ENCODE data around the gene GALNT7. TPM values are rescaled to one million over a fixed set of nuclear protein-coding genes. Genes with fewer than 3 reads are reported as not detected.

Gene GALNT7
- total RNA-seq, 4 donors from 2014 or later = 31.4 to 124 (median 105) TPM

DNA sequence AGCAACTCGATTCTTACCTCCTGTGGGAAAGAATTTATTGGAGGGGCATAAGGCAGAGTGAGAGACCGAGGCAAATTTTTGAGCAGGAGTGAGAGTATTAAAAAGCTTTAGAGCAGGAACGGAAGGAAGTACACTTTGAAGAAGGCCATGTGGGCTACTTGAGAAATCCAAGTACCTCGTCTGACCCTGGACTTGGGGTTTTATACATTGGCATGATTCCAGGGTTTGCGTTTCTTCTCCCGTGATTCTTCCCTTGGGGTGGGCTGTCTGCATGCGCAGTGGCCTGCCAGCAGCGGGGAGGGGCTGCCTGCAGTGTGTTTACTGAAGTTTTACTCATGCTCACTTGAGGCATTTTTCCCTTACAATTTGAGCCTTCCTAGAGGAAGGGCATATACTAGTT, 3.4 kb downstream of the GALNT7 start:
- Histone ChIP-seq H3K4me3 (no peak overlapping the region), H3K9me3 (no peaks in the 10 kb centered on the region), H3K27me3 (no peaks in the 10 kb centered on the region), H3K27ac (no peak overlapping the region), H3K4me1 (peaks cover 8 to 30% (median 24%) of the 10 kb centered on the region in 4 donors), H3K36me3 (no peaks in the 10 kb centered on the region)
- intact Hi-C loops (cut with DNase I; ENCODE audit: low total_unique reads) = loop anchor here (10.0 kb wide), 1 partner anchor 147 kb away; no protein-coding TSS in a partner anchor
- TF ChIP-seq POLR2A (IDR thresholded peaks at IDR 0.05) = no peak
- TF ChIP-seq POLR2AphosphoS5 (IDR thresholded peaks at IDR 0.05) = no peak
- no peak for TF ChIP-seq EP300 (IDR thresholded peaks at IDR 0.05; ENCODE audit: low read depth)
- TF ChIP-seq, protein P1, sequence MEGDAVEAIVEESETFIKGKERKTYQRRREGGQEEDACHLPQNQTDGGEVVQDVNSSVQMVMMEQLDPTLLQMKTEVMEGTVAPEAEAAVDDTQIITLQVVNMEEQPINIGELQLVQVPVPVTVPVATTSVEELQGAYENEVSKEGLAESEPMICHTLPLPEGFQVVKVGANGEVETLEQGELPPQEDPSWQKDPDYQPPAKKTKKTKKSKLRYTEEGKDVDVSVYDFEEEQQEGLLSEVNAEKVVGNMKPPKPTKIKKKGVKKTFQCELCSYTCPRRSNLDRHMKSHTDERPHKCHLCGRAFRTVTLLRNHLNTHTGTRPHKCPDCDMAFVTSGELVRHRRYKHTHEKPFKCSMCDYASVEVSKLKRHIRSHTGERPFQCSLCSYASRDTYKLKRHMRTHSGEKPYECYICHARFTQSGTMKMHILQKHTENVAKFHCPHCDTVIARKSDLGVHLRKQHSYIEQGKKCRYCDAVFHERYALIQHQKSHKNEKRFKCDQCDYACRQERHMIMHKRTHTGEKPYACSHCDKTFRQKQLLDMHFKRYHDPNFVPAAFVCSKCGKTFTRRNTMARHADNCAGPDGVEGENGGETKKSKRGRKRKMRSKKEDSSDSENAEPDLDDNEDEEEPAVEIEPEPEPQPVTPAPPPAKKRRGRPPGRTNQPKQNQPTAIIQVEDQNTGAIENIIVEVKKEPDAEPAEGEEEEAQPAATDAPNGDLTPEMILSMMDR (IDR thresholded peaks at IDR 0.05) = no peak
- in situ Hi-C loops (cut with MboI; ENCODE audit: low pct_ligation_motif_present in 1 of 4, low pct_unique_long_range_greater_than_20kb in 1 of 4, low sequenced_read_pairs in 3 of 4) = loop anchor here in 2 of 4 donors (25.0 kb wide), 2 partner anchors 135 to 240 kb away; no protein-coding TSS in a partner anchor
- DNase-seq = no peak
- 69 to 72% methylated on average over 4 to 8 of the region's 8 CpGs for WGBS, 2 donors (ENCODE audit: low coverage in 1 of 2)

DNA sequence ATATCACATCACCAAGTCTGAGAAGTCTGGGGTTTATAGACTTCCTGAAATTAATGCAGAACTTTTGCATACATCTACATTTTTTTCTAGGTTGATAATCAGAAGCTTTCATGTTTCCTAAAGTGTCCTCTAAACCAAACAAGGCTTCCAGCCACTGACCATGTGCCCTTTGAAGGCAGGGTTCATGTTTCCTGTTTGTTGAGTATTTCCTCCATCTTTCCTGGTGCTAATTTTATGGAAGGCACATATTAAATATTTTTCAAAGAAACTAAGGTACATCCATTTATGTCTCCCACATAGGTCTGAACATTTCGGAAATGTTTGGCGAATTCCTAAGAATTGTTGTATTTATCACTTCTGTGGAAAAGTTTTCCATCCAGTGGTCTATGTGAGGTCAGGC, 5.6 kb downstream of the GALNT7 start:
- Histone ChIP-seq H3K36me3 (no peaks in the 10 kb centered on the region), H3K27me3 (no peaks in the 10 kb centered on the region), H3K4me3 (no peak overlapping the region), H3K9me3 (no peaks in the 10 kb centered on the region), H3K27ac (no peak overlapping the region), H3K4me1 (peaks cover 8 to 28% (median 23%) of the 10 kb centered on the region in 4 donors)
- WGBS, 2 donors (ENCODE audit: low coverage in 1 of 2) = 95 to 100% methylated on average over 2 of the region's 2 CpGs
- intact Hi-C loops (cut with DNase I; ENCODE audit: low total_unique reads) (loop anchor here (10.0 kb wide), 1 partner anchor 149 kb away; no protein-coding TSS in a partner anchor), in situ Hi-C loops (cut with MboI; ENCODE audit: low pct_ligation_motif_present in 1 of 4, low pct_unique_long_range_greater_than_20kb in 1 of 4, low sequenced_read_pairs in 3 of 4) (loop anchor here in 2 of 4 donors (25.0 kb wide), 2 partner anchors 137 to 238 kb away; no protein-coding TSS in a partner anchor)
- DNase-seq = no peak
- TF ChIP-seq, protein P1 (IDR thresholded peaks at IDR 0.05) = no peak
- TF ChIP-seq EP300 (IDR thresholded peaks at IDR 0.05; ENCODE audit: low read depth) (no peak), POLR2AphosphoS5 (IDR thresholded peaks at IDR 0.05) (no peak), POLR2A (IDR thresholded peaks at IDR 0.05) (no peak)

DNA sequence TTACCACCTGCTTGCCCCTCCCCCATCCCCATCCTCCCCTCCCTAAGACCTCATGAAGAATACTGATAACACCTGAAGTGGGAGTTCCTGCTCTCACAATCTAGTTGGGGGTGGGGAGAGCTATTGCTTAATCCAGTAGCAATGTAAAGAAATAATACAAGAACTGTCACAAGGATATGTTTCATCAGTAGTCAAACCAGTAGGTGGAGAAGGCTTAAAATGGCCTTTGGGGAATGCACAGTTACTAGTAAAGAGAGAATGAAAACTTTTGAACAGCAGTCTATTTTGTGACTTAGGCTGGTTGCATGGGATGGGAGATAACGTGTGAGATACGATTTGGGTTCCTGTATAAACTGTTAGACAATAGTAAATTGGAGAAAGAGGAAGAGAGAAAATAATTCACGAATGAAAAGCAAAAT, 6.0 kb downstream of the GALNT7 start:
- intact Hi-C loops (cut with DNase I; ENCODE audit: low total_unique reads) (loop anchor here (10.0 kb wide), 1 partner anchor 150 kb away; no protein-coding TSS in a partner anchor), in situ Hi-C loops (cut with MboI; ENCODE audit: low pct_ligation_motif_present in 1 of 4, low pct_unique_long_range_greater_than_20kb in 1 of 4, low sequenced_read_pairs in 3 of 4) (loop anchor here in 2 of 4 donors (25.0 kb wide), 2 partner anchors 137 to 238 kb away; no protein-coding TSS in a partner anchor)
- peaks cover 8 to 32% (median 25%) of the 10 kb centered on the region in 4 donors for H3K4me1 ChIP-seq
- H3K9me3 ChIP-seq = no peaks in the 10 kb centered on the region
- DNase-seq = no peak
- no peaks in the 10 kb centered on the region for H3K27me3 ChIP-seq
- no peak overlapping the region for H3K4me3 ChIP-seq
- TF ChIP-seq EP300 (IDR thresholded peaks at IDR 0.05; ENCODE audit: low read depth) = no peak
- TF ChIP-seq POLR2A (IDR thresholded peaks at IDR 0.05) = no peak
- TF ChIP-seq POLR2AphosphoS5 (IDR thresholded peaks at IDR 0.05) = no peak
- TF ChIP-seq, protein P1 (IDR thresholded peaks at IDR 0.05) = no peak
- 77% methylated on average over 3 of the region's 3 CpGs for WGBS, 2 donors (ENCODE audit: low coverage in 1 of 2)
- H3K36me3 ChIP-seq = no peaks in the 10 kb centered on the region
- no peak overlapping the region for H3K27ac ChIP-seq

DNA sequence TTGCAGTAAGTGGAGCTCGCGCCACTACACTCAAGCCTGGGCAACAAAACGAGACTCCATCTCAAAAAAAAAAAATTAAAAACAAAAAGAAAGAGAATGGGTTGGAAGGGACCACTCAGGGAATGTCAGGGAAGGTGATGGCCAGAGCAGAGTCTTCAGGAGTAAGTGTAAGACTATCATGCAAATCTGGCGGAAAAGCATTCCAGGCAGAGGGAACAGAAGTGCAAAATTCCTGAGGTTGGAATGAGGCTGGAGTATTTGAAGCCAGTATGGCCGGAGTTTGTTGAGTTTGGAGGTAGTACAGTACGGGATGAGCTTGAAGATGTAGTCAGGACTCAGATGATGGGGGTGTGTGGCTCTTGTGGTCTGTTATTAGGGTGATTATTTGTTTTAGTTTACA, 7.4 kb downstream of the GALNT7 start:
- no peak overlapping the region for H3K27ac ChIP-seq
- H3K9me3 ChIP-seq = no peaks in the 10 kb centered on the region
- WGBS, 2 donors (ENCODE audit: low coverage in 1 of 2) = 95 to 100% methylated on average over 5 to 6 of the region's 6 CpGs
- H3K27me3 ChIP-seq = no peaks in the 10 kb centered on the region
- no peak overlapping the region for H3K4me3 ChIP-seq
- DNase-seq = no peak
- TF ChIP-seq EP300 (IDR thresholded peaks at IDR 0.05; ENCODE audit: low read depth) = no peak
- no peak for TF ChIP-seq POLR2AphosphoS5 (IDR thresholded peaks at IDR 0.05)
- intact Hi-C loops (cut with DNase I; ENCODE audit: low total_unique reads) = loop anchor here (10.0 kb wide), 1 partner anchor 151 kb away; no protein-coding TSS in a partner anchor
- in situ Hi-C loops (cut with MboI; ENCODE audit: low pct_ligation_motif_present in 1 of 4, low pct_unique_long_range_greater_than_20kb in 1 of 4, low sequenced_read_pairs in 3 of 4) = no loop called here
- peaks cover 2 to 28% (median 18%) of the 10 kb centered on the region in 4 donors for H3K4me1 ChIP-seq
- no peaks in the 10 kb centered on the region for H3K36me3 ChIP-seq
